PC-9 (cell line): ENCODE measurements around the gene CFL1. TPM values are rescaled to one million over a fixed set of nuclear protein-coding genes. Genes with fewer than 3 reads are reported as not detected.
A peak's percentile ranks its signal among the peaks of the same experiment; 100 is the strongest.

Source experiments
- BruUV-seq: library from RNA; stranded (reverse); fragments of 400-500 nt; replicated peaks from 2 replicates; lab custom pipeline; 2021; lab: Mats Ljungman, UMichigan
- CTCF ChIA-PET: fragments of 300-600 bp; sonication (Branson Sonifier 250); formaldehyde crosslinking; loops from one replicate; lab custom pipeline; 2022; ENCODE audit warnings: antibody characterized with exemption; lab: Charles Lee
- POLR2A ChIA-PET: fragments of 300-600 bp; sonication (Branson Sonifier 250); formaldehyde crosslinking; loops from one replicate; lab custom pipeline; 2022; ENCODE audit warnings: antibody characterized with exemption; ENCODE audit not compliant: unreplicated experiment; lab: Charles Lee
- DNase-seq, 2 experiments: peaks; one replicate each; pipeline versions ENCODE4 v3.0.0 to v3.0.0-alpha.2; 2015 to 2022; ENCODE audit warnings: mixed read lengths in 1 of 2
- H2AFZ ChIP-seq: fragments of 200-600 bp; sonication (generic); 2 replicates; pipeline ENCODE4 v1.8.1; 2017; ENCODE audit warnings: antibody characterized with exemption
- H3F3A ChIP-seq: fragments of 200-600 bp; sonication (generic); 2 replicates; pipeline ENCODE4 v1.8.1; 2017; ENCODE audit warnings: antibody characterized with exemption, mild to moderate bottlenecking, low read depth; ENCODE audit not compliant: insufficient read depth
- H3K27ac ChIP-seq: fragments of 200-600 bp; sonication (generic); 2 replicates; pipeline ENCODE4 v1.6.1; 2016; ENCODE audit warnings: mixed run types
- H3K27me3 ChIP-seq: fragments of 200-600 bp; sonication (generic); 2 replicates; pipeline ENCODE4 v1.6.1; 2016; ENCODE audit warnings: low read depth, mixed run types; ENCODE audit not compliant: insufficient read depth
- H3K36me3 ChIP-seq: fragments of 200-600 bp; sonication (generic); 2 replicates; pipeline ENCODE4 v1.6.1; 2016; ENCODE audit warnings: low read depth, mixed run types
- H3K4me1 ChIP-seq: fragments of 200-600 bp; sonication (generic); replicated peaks from 2 replicates; pipeline ENCODE4 v1.6.1; 2016; ENCODE audit warnings: mixed run types; ENCODE audit not compliant: insufficient read depth
- H3K4me2 ChIP-seq: fragments of 200-600 bp; sonication (generic); 2 replicates; pipeline ENCODE4 v1.6.1; 2017; ENCODE audit warnings: mixed run types
- H3K4me3 ChIP-seq: fragments of 200-600 bp; sonication (generic); 2 replicates; pipeline ENCODE4 v1.6.1; 2016; ENCODE audit warnings: mixed run types
- H3K79me2 ChIP-seq: fragments of 200-600 bp; sonication (generic); 2 replicates; pipeline ENCODE4 v1.6.1; 2017; ENCODE audit warnings: low read depth, mixed run types
- H3K9me2 ChIP-seq: fragments of 200-600 bp; sonication (generic); 2 replicates; pipeline ENCODE4 v1.8.1; 2017; ENCODE audit warnings: mild to moderate bottlenecking; ENCODE audit not compliant: insufficient read depth
- H3K9me3 ChIP-seq: fragments of 200-600 bp; sonication (generic); 2 replicates; pipeline ENCODE4 v1.8.1; 2016; ENCODE audit warnings: low read depth; ENCODE audit not compliant: insufficient read depth
- H4K20me1 ChIP-seq: fragments of 200-600 bp; sonication (generic); 2 replicates; pipeline ENCODE4 v1.8.1; 2017; ENCODE audit not compliant: insufficient read depth
- EZH2 ChIP-seq: fragments of 200-600 bp; sonication (generic); IDR thresholded peaks from 2 replicates; pipeline ENCODE4 v1.8.0; 2017; ENCODE audit warnings: antibody characterized with exemption, low read depth
- intact Hi-C: fragments of 100-400 bp; cut with micrococcal nuclease; formaldehyde crosslinking; loops from one replicate; pipeline ENCODE4 v1.10.0; 2022; ENCODE audit not compliant: unreplicated experiment
- total RNA-seq: library from RNA; stranded (reverse); gene quantifications from 2 replicates; pipeline ENCODE4 v1.2.3, GENCODE V29; 2021
- TF ChIP-seq, protein P1 (sequence below): fragments of 200-600 bp; sonication (generic); conservative IDR thresholded peaks from 2 replicates; pipeline ENCODE4 v1.6.1; 2017; ENCODE audit warnings: mixed run types, antibody characterized with exemption, mild to moderate bottlenecking, moderate library complexity

Gene CFL1
- total RNA-seq, 1 experiment from 2014 or later: 1,798 TPM

DNA sequence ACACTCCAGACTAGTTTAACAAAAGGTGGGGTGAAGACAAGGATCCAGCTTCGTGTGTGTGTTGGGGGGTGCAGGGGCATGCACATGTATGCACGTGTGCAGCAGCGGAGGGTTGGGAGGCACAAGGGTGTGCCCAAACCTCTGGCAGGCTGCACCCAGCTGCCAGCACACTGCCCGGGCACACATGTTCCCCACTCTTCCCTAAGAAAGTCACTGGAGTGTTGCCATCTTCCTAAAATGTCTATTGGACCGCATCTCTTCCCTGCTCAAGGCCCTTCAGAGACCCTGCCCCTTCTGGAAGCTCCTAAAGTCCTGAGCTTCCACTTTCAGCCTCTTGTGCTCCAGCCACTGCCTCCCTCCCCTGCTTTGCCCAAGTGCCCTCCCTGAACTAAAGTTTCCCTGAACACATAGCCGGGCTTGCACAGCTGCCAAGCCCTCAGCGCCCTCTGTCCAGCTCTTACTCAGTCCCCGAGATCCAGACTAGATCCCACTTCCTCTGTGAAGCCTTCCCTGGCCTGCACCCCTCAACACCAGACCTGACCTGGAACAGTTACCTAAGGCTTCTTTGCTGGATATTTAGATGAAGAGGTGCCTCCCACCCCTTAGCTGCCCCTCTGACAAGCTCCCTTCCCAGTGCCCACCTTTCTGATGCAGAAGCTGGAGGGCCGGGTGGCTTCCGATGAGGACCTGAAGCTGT lies 6.0 kb downstream of the CFL1 start:
- peaks cover 36% of the 10 kb centered on the region for H3K79me2 ChIP-seq
- H3K27ac ChIP-seq: no peak overlapping the region
- H3K36me3 ChIP-seq: peaks cover 30% of the 10 kb centered on the region
- H3K4me3 ChIP-seq: no peak overlapping the region
- H3K27me3 ChIP-seq: no peaks in the 10 kb centered on the region
- no TSS peak for BruUV-seq
- no peak overlapping the region for H3K4me2 ChIP-seq
- intact Hi-C loops: no loop called here
- H2AFZ ChIP-seq: no peak overlapping the region
- TF ChIP-seq EZH2: no peak
- TF ChIP-seq, protein P1, sequence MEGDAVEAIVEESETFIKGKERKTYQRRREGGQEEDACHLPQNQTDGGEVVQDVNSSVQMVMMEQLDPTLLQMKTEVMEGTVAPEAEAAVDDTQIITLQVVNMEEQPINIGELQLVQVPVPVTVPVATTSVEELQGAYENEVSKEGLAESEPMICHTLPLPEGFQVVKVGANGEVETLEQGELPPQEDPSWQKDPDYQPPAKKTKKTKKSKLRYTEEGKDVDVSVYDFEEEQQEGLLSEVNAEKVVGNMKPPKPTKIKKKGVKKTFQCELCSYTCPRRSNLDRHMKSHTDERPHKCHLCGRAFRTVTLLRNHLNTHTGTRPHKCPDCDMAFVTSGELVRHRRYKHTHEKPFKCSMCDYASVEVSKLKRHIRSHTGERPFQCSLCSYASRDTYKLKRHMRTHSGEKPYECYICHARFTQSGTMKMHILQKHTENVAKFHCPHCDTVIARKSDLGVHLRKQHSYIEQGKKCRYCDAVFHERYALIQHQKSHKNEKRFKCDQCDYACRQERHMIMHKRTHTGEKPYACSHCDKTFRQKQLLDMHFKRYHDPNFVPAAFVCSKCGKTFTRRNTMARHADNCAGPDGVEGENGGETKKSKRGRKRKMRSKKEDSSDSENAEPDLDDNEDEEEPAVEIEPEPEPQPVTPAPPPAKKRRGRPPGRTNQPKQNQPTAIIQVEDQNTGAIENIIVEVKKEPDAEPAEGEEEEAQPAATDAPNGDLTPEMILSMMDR: no peak
- peaks cover 65% of the 10 kb centered on the region for H3F3A ChIP-seq
- H3K9me2 ChIP-seq: no peaks in the 10 kb centered on the region
- CTCF ChIA-PET: interaction anchor here (0.6 kb wide), 1 partner anchor 9 kb away, joined by 18 read pairs; no protein-coding TSS in a partner anchor
- peaks cover 8% of the 10 kb centered on the region for H3K4me1 ChIP-seq
- DNase-seq: no peak
- H3K9me3 ChIP-seq: no peaks in the 10 kb centered on the region
- peaks cover 41% of the 10 kb centered on the region for H4K20me1 ChIP-seq
- POLR2A ChIA-PET: interaction anchor here (0.6 to 0.7 kb wide), 3 partner anchors 140 to 1048 kb away, joined by 4 to 7 read pairs (median 5); no protein-coding TSS in a partner anchor

- H3K27ac ChIP-seq: no peak overlapping the region
- peaks cover 60% of the 10 kb centered on the region for H3F3A ChIP-seq
- H3K36me3 ChIP-seq: peaks cover 24% of the 10 kb centered on the region
- no peaks in the 10 kb centered on the region for H3K27me3 ChIP-seq
- peaks cover 5% of the 10 kb centered on the region for H3K4me1 ChIP-seq
- peaks cover 33% of the 10 kb centered on the region for H4K20me1 ChIP-seq
- no TSS peak for BruUV-seq
- intact Hi-C loops: no loop called here
- ChIA-PET CTCF (no interaction called here), POLR2A (interaction anchor here (0.6 to 0.7 kb wide), 2 partner anchors 287 to 1047 kb away, joined by 5 to 7 read pairs; no protein-coding TSS in a partner anchor)
- H3K9me3 ChIP-seq: no peaks in the 10 kb centered on the region
- no peak overlapping the region for H3K4me2 ChIP-seq
- DNase-seq: no peak
- H3K4me3 ChIP-seq: no peak overlapping the region
- peaks cover 27% of the 10 kb centered on the region for H3K79me2 ChIP-seq
- no peak overlapping the region for H2AFZ ChIP-seq
- H3K9me2 ChIP-seq: no peaks in the 10 kb centered on the region
- TF ChIP-seq, protein P1: peak; percentile 79
- TF ChIP-seq EZH2: no peak
Observed at GRCh38 chr11:65851083-65851579, 6.8 kb downstream of the CFL1 start.

DNA sequence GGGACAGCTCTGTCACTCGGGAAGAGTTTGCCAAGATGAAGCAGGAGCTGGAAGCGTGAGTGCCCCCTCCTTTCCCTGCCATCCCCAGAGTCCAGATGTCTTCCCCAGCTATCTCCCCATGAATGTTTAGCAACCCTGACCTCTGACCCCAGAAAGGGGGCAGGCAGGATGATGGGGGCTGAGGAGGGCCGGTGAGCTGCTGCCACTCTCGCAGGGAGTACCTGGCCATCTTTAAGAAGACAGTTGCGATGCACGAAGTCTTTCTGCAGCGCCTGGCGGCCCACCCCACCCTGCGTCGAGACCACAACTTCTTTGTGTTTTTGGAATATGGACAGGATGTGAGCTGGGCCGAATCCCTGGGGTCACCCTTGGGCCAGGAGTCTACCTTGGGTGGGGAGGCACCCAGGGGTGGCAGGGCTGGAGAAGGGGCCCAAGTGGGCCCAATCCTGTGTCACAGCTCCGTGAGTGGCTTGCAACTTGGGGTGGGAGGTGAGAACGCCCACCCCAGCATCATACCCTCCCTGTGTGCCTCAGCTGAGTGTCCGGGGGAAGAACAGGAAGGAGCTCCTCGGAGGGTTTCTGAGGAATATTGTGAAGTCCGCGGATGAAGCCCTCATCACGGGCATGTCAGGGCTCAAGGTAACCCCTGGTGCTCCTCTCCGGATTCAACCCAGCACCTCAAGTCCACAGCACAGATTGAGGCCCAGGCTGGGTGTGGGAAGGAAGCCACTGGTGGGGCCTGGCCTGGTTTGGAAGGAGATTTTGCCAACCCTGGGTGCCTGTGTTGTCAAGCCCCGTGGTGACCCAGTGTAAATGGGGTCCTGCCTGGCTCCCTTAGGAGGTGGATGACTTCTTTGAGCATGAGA lies 7.5 kb downstream of the CFL1 start:
- DNase-seq: peak in 1 of 2 experiments; percentile 35
- Histone ChIP-seq H3K36me3 (peaks cover 17% of the 10 kb centered on the region), H3K4me3 (no peak overlapping the region), H3K4me1 (no peaks in the 10 kb centered on the region), H4K20me1 (peaks cover 26% of the 10 kb centered on the region), H3K4me2 (no peak overlapping the region), H3K79me2 (peaks cover 21% of the 10 kb centered on the region), H3K27ac (no peak overlapping the region), H3K9me3 (no peaks in the 10 kb centered on the region), H3K9me2 (no peaks in the 10 kb centered on the region), H3K27me3 (no peaks in the 10 kb centered on the region), H3F3A (peaks cover 54% of the 10 kb centered on the region), H2AFZ (no peak overlapping the region)
- intact Hi-C loops: no loop called here
- no TSS peak for BruUV-seq
- TF ChIP-seq EZH2: no peak
- TF ChIP-seq, protein P1: no peak
- CTCF ChIA-PET: no interaction called here
- POLR2A ChIA-PET: interaction anchor here (0.6 kb wide), 1 partner anchor 325 kb away, joined by 14 read pairs; the partner anchor contains the start of gene SCYL1
